HL-60 (cell line): ENCODE results near the gene ABHD8.

ENCODE experiments used
- TF ChIP-seq, protein P1 (sequence below): IDR thresholded peaks from one replicate; pipeline ENCODE4 v1.5.1; 2011; ENCODE audit warnings: low read length, control low read depth, inconsistent platforms; ENCODE audit not compliant: insufficient read depth
- TF ChIP-seq, protein P2 (sequence below): IDR thresholded peaks from 2 replicates; pipeline ENCODE4 v1.6.1; 2012; ENCODE audit warnings: low read depth; ENCODE audit not compliant: insufficient replicate concordance

DNA sequence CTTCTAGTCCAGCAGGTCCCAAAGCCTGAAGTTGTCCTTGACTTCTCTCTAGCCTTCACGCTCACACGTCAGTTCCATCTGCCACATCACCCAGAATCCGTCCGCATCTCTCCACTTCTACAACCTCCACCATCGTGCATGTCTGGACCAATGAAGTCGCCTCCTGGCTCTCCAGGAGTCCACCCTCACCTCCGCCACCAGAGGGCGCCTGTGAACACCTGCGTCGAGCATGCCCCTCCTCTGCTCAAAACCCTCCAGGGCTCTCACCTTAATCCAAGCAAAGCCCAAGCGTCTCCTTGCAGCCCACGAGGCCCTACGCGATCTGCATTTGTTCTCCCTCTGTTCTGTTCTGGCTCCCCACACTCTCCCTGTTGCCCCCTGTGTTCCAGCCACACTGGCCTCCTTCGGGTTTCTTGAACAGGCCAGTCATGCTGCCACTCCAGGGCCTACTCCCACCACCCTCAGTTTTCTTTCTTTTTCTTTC, 42.3 kb downstream of the ABHD8 start:
- TF ChIP-seq, protein P1, sequence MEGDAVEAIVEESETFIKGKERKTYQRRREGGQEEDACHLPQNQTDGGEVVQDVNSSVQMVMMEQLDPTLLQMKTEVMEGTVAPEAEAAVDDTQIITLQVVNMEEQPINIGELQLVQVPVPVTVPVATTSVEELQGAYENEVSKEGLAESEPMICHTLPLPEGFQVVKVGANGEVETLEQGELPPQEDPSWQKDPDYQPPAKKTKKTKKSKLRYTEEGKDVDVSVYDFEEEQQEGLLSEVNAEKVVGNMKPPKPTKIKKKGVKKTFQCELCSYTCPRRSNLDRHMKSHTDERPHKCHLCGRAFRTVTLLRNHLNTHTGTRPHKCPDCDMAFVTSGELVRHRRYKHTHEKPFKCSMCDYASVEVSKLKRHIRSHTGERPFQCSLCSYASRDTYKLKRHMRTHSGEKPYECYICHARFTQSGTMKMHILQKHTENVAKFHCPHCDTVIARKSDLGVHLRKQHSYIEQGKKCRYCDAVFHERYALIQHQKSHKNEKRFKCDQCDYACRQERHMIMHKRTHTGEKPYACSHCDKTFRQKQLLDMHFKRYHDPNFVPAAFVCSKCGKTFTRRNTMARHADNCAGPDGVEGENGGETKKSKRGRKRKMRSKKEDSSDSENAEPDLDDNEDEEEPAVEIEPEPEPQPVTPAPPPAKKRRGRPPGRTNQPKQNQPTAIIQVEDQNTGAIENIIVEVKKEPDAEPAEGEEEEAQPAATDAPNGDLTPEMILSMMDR: peak; percentile 93
- TF ChIP-seq, protein P2, sequence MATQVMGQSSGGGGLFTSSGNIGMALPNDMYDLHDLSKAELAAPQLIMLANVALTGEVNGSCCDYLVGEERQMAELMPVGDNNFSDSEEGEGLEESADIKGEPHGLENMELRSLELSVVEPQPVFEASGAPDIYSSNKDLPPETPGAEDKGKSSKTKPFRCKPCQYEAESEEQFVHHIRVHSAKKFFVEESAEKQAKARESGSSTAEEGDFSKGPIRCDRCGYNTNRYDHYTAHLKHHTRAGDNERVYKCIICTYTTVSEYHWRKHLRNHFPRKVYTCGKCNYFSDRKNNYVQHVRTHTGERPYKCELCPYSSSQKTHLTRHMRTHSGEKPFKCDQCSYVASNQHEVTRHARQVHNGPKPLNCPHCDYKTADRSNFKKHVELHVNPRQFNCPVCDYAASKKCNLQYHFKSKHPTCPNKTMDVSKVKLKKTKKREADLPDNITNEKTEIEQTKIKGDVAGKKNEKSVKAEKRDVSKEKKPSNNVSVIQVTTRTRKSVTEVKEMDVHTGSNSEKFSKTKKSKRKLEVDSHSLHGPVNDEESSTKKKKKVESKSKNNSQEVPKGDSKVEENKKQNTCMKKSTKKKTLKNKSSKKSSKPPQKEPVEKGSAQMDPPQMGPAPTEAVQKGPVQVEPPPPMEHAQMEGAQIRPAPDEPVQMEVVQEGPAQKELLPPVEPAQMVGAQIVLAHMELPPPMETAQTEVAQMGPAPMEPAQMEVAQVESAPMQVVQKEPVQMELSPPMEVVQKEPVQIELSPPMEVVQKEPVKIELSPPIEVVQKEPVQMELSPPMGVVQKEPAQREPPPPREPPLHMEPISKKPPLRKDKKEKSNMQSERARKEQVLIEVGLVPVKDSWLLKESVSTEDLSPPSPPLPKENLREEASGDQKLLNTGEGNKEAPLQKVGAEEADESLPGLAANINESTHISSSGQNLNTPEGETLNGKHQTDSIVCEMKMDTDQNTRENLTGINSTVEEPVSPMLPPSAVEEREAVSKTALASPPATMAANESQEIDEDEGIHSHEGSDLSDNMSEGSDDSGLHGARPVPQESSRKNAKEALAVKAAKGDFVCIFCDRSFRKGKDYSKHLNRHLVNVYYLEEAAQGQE: no peak
